Panc1 (cell line): Measurements from ENCODE around the gene SLC4A5.

ENCODE experiments used
- CTCF ChIP-seq: fragments of 450-650 bp; IDR thresholded peaks from 2 replicates; pipeline ENCODE4 v1.5.1; 2017; ENCODE audit warnings: mild to moderate bottlenecking
- POLR2AphosphoS5 ChIP-seq: IDR thresholded peaks from 2 replicates; pipeline ENCODE4 v1.6.1; 2012; ENCODE audit warnings: mild to moderate bottlenecking, low read depth, low read length, moderate library complexity

- no peak for TF ChIP-seq CTCF
- no peak for TF ChIP-seq POLR2AphosphoS5
Measured at GRCh38 chr2:74345272-74345943, 2.2 kb upstream of the SLC4A5 start.
